ENCODE results near the gene ADAMTS5. TPM values are rescaled to one million over a fixed set of nuclear protein-coding genes. Genes with fewer than 3 reads are reported as not detected.

The ADAMTS5 gene
- total and polyA plus RNA-seq, 7 experiments from 2014 or later: 0.03 to 0.12 TPM; not detected in 5

DNA sequence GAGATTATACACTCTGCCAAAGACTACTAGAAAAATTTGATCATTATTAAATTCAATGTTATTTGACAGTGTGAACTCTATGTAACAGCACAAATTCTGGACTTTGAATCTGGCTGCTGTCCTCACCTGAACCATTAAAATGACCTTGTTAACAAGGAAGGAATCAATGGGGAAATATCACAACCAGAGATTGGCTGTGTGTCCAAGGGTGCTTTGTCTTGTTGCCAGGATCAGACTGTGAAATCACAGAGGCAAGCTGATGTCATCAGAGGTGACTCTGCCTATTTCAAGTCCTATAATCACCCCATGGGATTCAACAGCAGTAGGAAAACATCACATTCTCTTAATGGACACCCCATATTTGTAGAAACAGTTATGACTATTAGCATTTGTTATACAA is 46.8 kb downstream of the ADAMTS5 start:
- ATAC-seq: no peak
- Histone ChIP-seq H3K4me1 (ENCODE audit: control insufficient read depth in 2 of 2, insufficient read depth in 2 of 2, low read length in 2 of 2) (no peaks in the 10 kb centered on the region), H3K9me3 (ENCODE audit: control insufficient read depth in 2 of 3, low read length in 3 of 3) (no peaks in the 10 kb centered on the region), H3K36me3 (ENCODE audit: control insufficient read depth in 2 of 3, insufficient read depth in 3 of 3, low read length in 3 of 3) (no peaks in the 10 kb centered on the region), H3K4me3 (ENCODE audit: low read length) (no peak overlapping the region), H3K27me3 (ENCODE audit: control insufficient read depth in 2 of 2, insufficient read depth in 2 of 2, low read length in 2 of 2) (no peaks in the 10 kb centered on the region), H3K27ac (ENCODE audit: low read depth, low read length) (no peak overlapping the region)
- no peaks in the 10 kb centered on the region for H3K36me3 Mint-ChIP-seq
- H3K27me3 Mint-ChIP-seq: peaks cover 0 to 20% (median 4%) of the 10 kb centered on the region in 5 donors
- no peak overlapping the region for H3K4me3 Mint-ChIP-seq
- intact Hi-C loops (cut with micrococcal nuclease): no loop called here
- peaks cover 0 to 3% (median 0%) of the 10 kb centered on the region in 11 donors for H3K9me3 Mint-ChIP-seq
- no peak overlapping the region for H3K27ac Mint-ChIP-seq
- no peak for DNase-seq
- no peaks in the 10 kb centered on the region for H3K4me1 Mint-ChIP-seq
- ChIA-PET POLR2A (no interaction called here), CTCF (no interaction called here)

DNA sequence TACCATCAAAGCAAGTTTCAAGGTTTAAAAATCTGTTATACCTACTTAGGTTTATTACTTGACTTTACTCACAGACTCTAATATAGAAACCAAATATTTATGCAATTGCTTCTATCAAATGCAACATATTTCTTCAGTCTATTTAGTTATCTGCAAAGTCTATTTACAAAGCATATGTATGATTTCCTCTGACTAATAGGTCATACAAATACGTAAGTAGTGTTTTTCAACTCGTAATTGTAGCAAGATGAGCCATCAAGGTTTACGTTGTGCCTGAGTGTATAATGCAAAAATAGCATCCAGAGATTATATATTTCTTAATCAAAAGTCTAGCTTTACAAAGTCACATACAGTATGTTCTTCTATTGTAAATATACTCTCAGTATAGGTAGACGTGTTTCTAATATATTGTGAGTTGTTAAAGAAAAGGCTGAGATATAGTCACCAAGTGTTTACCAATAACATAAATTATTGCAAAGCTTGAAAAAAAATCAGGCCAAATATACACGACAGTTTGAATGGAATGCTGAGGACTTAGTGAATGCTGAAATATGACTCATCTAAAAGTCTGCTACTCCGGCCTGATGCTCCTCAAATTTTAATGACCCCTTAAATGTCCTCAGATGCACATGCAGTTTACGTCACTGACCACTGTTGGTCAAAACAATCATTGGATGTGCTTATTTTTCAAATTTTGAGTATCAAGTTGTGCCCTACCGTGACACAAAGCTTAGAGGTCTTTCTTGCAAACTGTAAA is 48.4 kb downstream of the ADAMTS5 start:
- Histone ChIP-seq H3K4me3 (ENCODE audit: low read length) (no peak overlapping the region), H3K36me3 (ENCODE audit: control insufficient read depth in 2 of 3, insufficient read depth in 3 of 3, low read length in 3 of 3) (no peaks in the 10 kb centered on the region), H3K4me1 (ENCODE audit: control insufficient read depth in 2 of 2, insufficient read depth in 2 of 2, low read length in 2 of 2) (no peaks in the 10 kb centered on the region), H3K27ac (ENCODE audit: low read depth, low read length) (no peak overlapping the region), H3K27me3 (ENCODE audit: control insufficient read depth in 2 of 2, insufficient read depth in 2 of 2, low read length in 2 of 2) (no peaks in the 10 kb centered on the region), H3K9me3 (ENCODE audit: control insufficient read depth in 2 of 3, low read length in 3 of 3) (no peaks in the 10 kb centered on the region)
- Mint-ChIP-seq H3K36me3 (peaks cover 0 to 7% (median 0%) of the 10 kb centered on the region in 5 donors), H3K27ac (no peak overlapping the region), H3K27me3 (peaks cover 0 to 20% (median 9%) of the 10 kb centered on the region in 5 donors), H3K9me3 (peaks cover 0 to 12% (median 3%) of the 10 kb centered on the region in 11 donors), H3K4me1 (no peaks in the 10 kb centered on the region), H3K4me3 (no peak overlapping the region)
- no peak for ATAC-seq
- CTCF ChIA-PET: no interaction called here
- no peak for DNase-seq
- POLR2A ChIA-PET: no interaction called here
- intact Hi-C loops (cut with micrococcal nuclease): no loop called here

DNA sequence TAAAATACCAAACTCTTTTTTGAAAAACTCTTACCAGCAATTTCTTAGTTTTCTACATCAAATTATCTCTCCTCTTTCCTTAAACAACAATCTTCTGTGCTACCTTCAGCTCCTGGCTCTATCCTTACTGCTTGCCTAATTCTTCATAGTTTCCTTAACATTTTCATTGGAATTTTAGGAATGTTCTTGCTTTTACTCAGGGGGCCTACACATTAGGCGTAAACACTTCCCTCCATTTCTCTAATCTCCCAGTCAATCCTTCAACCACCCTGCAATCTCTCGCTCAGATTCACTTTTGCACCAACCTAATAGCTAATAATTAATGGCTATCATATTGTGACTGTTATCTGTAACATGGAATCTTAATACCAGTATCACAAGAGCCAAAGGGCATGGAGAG is 50.1 kb downstream of the ADAMTS5 start:
- no peaks in the 10 kb centered on the region for H3K27me3 ChIP-seq (ENCODE audit: control insufficient read depth in 2 of 2, insufficient read depth in 2 of 2, low read length in 2 of 2)
- H3K27ac Mint-ChIP-seq: no peak overlapping the region
- no peaks in the 10 kb centered on the region for H3K4me1 Mint-ChIP-seq
- H3K4me3 Mint-ChIP-seq: no peak overlapping the region
- peaks cover 0 to 12% (median 3%) of the 10 kb centered on the region in 11 donors for H3K9me3 Mint-ChIP-seq
- H3K4me1 ChIP-seq (ENCODE audit: control insufficient read depth in 2 of 2, insufficient read depth in 2 of 2, low read length in 2 of 2): no peaks in the 10 kb centered on the region
- intact Hi-C loops (cut with micrococcal nuclease): no loop called here
- peaks cover 0 to 26% (median 13%) of the 10 kb centered on the region in 5 donors for H3K27me3 Mint-ChIP-seq
- no peak for ATAC-seq
- no peaks in the 10 kb centered on the region for H3K9me3 ChIP-seq (ENCODE audit: control insufficient read depth in 2 of 3, low read length in 3 of 3)
- H3K27ac ChIP-seq (ENCODE audit: low read depth, low read length): no peak overlapping the region
- CTCF ChIA-PET: no interaction called here
- no peaks in the 10 kb centered on the region for H3K36me3 ChIP-seq (ENCODE audit: control insufficient read depth in 2 of 3, insufficient read depth in 3 of 3, low read length in 3 of 3)
- POLR2A ChIA-PET: no interaction called here
- DNase-seq: no peak
- H3K4me3 ChIP-seq (ENCODE audit: low read length): no peak overlapping the region
- H3K36me3 Mint-ChIP-seq: peaks cover 0 to 7% (median 0%) of the 10 kb centered on the region in 5 donors

DNA sequence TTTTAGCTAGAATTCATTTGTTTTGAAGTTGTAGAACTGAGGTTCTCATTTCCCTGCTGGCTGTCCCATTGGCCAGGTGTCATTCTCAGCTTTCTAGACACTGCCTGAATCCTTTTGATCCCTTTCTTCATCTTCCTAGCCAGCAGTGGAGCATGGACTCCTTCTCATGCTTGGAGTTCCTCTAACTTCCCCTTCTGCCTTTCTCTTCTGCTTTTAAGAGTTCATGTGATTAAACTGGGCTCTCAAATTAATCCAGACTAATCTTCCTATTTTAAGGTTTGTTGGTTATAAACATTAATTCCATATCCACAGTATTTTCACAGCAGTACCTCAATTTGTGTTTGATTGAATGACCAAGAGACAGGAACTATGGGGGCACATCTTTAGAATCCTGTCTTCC is 52.3 kb downstream of the ADAMTS5 start:
- no peaks in the 10 kb centered on the region for H3K36me3 ChIP-seq (ENCODE audit: control insufficient read depth in 2 of 3, insufficient read depth in 3 of 3, low read length in 3 of 3)
- no peaks in the 10 kb centered on the region for H3K9me3 ChIP-seq (ENCODE audit: control insufficient read depth in 2 of 3, low read length in 3 of 3)
- no peaks in the 10 kb centered on the region for H3K27me3 ChIP-seq (ENCODE audit: control insufficient read depth in 2 of 2, insufficient read depth in 2 of 2, low read length in 2 of 2)
- peaks cover 0 to 12% (median 3%) of the 10 kb centered on the region in 11 donors for H3K9me3 Mint-ChIP-seq
- H3K4me3 ChIP-seq (ENCODE audit: low read length): no peak overlapping the region
- CTCF ChIA-PET: no interaction called here
- no peak overlapping the region for H3K27ac ChIP-seq (ENCODE audit: low read depth, low read length)
- POLR2A ChIA-PET: no interaction called here
- intact Hi-C loops (cut with micrococcal nuclease): no loop called here
- H3K4me1 Mint-ChIP-seq: no peaks in the 10 kb centered on the region
- no peak overlapping the region for H3K4me3 Mint-ChIP-seq
- peaks cover 0 to 29% (median 12%) of the 10 kb centered on the region in 5 donors for H3K27me3 Mint-ChIP-seq
- H3K36me3 Mint-ChIP-seq: peaks cover 0 to 7% (median 0%) of the 10 kb centered on the region in 5 donors
- ATAC-seq (no peak), DNase-seq (no peak)
- no peak overlapping the region for H3K27ac Mint-ChIP-seq
- H3K4me1 ChIP-seq (ENCODE audit: control insufficient read depth in 2 of 2, insufficient read depth in 2 of 2, low read length in 2 of 2): no peaks in the 10 kb centered on the region

DNA sequence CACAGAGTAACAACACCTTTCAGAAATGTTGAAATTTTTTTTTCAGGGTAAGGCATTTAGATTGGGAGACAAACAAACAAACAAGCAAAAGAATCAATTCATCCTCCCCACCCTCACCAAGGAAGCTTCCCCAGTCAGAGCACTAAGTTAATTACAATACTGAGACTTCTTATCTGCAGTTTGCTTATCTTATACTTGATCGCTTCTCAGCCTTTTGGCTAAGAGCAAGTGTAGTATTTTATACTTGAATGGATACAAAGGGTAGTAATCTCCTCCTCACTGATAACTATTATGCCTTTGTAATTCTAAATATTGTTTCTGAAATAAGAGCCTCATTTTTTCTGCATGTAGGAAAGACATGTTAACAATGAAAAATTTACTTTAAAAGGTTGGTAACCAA is 54.4 kb downstream of the ADAMTS5 start:
- H3K27me3 ChIP-seq (ENCODE audit: control insufficient read depth in 2 of 2, insufficient read depth in 2 of 2, low read length in 2 of 2): no peaks in the 10 kb centered on the region
- peaks cover 0 to 29% (median 15%) of the 10 kb centered on the region in 5 donors for H3K27me3 Mint-ChIP-seq
- intact Hi-C loops (cut with micrococcal nuclease): no loop called here
- POLR2A ChIA-PET: no interaction called here
- H3K9me3 ChIP-seq (ENCODE audit: control insufficient read depth in 2 of 3, low read length in 3 of 3): no peaks in the 10 kb centered on the region
- no peaks in the 10 kb centered on the region for H3K4me1 Mint-ChIP-seq
- no peak overlapping the region for H3K4me3 ChIP-seq (ENCODE audit: low read length)
- H3K9me3 Mint-ChIP-seq: peaks cover 0 to 12% (median 3%) of the 10 kb centered on the region in 11 donors
- no peak overlapping the region for H3K27ac Mint-ChIP-seq
- CTCF ChIA-PET: interaction anchor here (0.6 kb wide), 1 partner anchor 23 kb away, joined by 4 read pairs; no protein-coding TSS in a partner anchor
- no peaks in the 10 kb centered on the region for H3K36me3 ChIP-seq (ENCODE audit: control insufficient read depth in 2 of 3, insufficient read depth in 3 of 3, low read length in 3 of 3)
- no peak for ATAC-seq
- H3K4me3 Mint-ChIP-seq: no peak overlapping the region
- no peak for DNase-seq
- H3K27ac ChIP-seq (ENCODE audit: low read depth, low read length): no peak overlapping the region
- no peaks in the 10 kb centered on the region for H3K4me1 ChIP-seq (ENCODE audit: control insufficient read depth in 2 of 2, insufficient read depth in 2 of 2, low read length in 2 of 2)
- H3K36me3 Mint-ChIP-seq: peaks cover 0 to 7% (median 0%) of the 10 kb centered on the region in 5 donors

DNA sequence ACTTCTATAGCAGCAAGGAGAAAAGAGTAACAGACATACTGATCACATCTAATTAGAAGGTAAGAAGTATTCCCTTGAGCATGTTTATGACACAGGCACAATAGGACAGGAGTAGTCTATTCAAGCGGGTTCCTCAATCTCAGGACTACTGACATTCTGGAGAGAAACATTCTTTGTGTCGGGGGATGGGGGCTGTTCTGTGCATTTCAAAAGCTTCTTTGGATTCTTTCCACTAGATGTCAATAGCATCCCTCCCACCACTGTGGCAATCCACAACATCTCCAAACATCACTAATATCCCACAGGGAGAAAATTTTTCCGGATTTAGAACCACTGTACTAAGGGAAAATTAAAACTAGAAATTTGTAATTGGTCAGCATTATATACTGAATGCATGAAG is 56.9 kb downstream of the ADAMTS5 start:
- ChIA-PET POLR2A (no interaction called here), CTCF (no interaction called here)
- no peaks in the 10 kb centered on the region for H3K36me3 ChIP-seq (ENCODE audit: control insufficient read depth in 2 of 3, insufficient read depth in 3 of 3, low read length in 3 of 3)
- no peak overlapping the region for H3K4me3 Mint-ChIP-seq
- H3K36me3 Mint-ChIP-seq: peaks cover 0 to 7% (median 0%) of the 10 kb centered on the region in 5 donors
- H3K27ac ChIP-seq (ENCODE audit: low read depth, low read length): no peak overlapping the region
- H3K4me1 Mint-ChIP-seq: no peaks in the 10 kb centered on the region
- H3K27ac Mint-ChIP-seq: no peak overlapping the region
- H3K9me3 ChIP-seq (ENCODE audit: control insufficient read depth in 2 of 3, low read length in 3 of 3): no peaks in the 10 kb centered on the region
- H3K9me3 Mint-ChIP-seq: peaks cover 0 to 10% (median 4%) of the 10 kb centered on the region in 11 donors
- peaks cover 0 to 21% (median 15%) of the 10 kb centered on the region in 5 donors for H3K27me3 Mint-ChIP-seq
- no peak overlapping the region for H3K4me3 ChIP-seq (ENCODE audit: low read length)
- no peaks in the 10 kb centered on the region for H3K4me1 ChIP-seq (ENCODE audit: control insufficient read depth in 2 of 2, insufficient read depth in 2 of 2, low read length in 2 of 2)
- ATAC-seq (no peak), DNase-seq (no peak)
- no peaks in the 10 kb centered on the region for H3K27me3 ChIP-seq (ENCODE audit: control insufficient read depth in 2 of 2, insufficient read depth in 2 of 2, low read length in 2 of 2)
- intact Hi-C loops (cut with micrococcal nuclease): no loop called here

DNA sequence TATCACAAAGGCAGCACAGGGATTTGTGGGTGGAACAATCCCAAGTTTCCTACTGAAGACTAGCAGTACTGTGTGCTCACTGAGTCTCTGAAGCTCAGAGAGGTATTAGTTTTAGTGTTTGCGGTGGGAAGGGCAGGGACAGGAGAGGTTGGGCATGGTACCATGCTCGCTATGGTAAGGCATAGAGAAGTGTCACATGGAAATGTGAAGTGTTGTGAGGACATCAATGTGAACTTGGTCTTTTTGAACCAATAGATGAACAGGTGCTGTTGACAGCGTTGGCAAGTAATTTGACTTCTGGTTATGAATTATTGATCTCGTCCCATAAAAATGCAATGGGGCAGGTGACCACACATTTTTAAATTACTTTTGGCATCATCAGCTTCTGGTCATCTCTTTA is 65.9 kb downstream of the ADAMTS5 start:
- DNase-seq (no peak), ATAC-seq (no peak)
- H3K4me3 Mint-ChIP-seq: no peak overlapping the region
- no peaks in the 10 kb centered on the region for H3K4me1 Mint-ChIP-seq
- H3K27me3 Mint-ChIP-seq: peaks cover 0 to 15% (median 12%) of the 10 kb centered on the region in 5 donors
- H3K27ac Mint-ChIP-seq: no peak overlapping the region
- no peaks in the 10 kb centered on the region for H3K4me1 ChIP-seq (ENCODE audit: control insufficient read depth in 2 of 2, insufficient read depth in 2 of 2, low read length in 2 of 2)
- ChIA-PET POLR2A (no interaction called here), CTCF (no interaction called here)
- intact Hi-C loops (cut with micrococcal nuclease): no loop called here
- no peaks in the 10 kb centered on the region for H3K9me3 ChIP-seq (ENCODE audit: control insufficient read depth in 2 of 3, low read length in 3 of 3)
- no peak overlapping the region for H3K4me3 ChIP-seq (ENCODE audit: low read length)
- peaks cover 0 to 4% (median 0%) of the 10 kb centered on the region in 5 donors for H3K36me3 Mint-ChIP-seq
- no peak overlapping the region for H3K27ac ChIP-seq (ENCODE audit: low read depth, low read length)
- no peaks in the 10 kb centered on the region for H3K27me3 ChIP-seq (ENCODE audit: control insufficient read depth in 2 of 2, insufficient read depth in 2 of 2, low read length in 2 of 2)
- peaks cover 0 to 9% (median under 1%) of the 10 kb centered on the region in 11 donors for H3K9me3 Mint-ChIP-seq
- H3K36me3 ChIP-seq (ENCODE audit: control insufficient read depth in 2 of 3, insufficient read depth in 3 of 3, low read length in 3 of 3): no peaks in the 10 kb centered on the region
